Effector memory CD4-positive, alpha-beta T cell (primary cell): ENCODE measurements around the gene KRTAP1-5.
"Not testable (repeated sequence)": the region's sequence is repeated elsewhere in the genome, so short reads cannot be mapped to it uniquely, and the experiment has no call there.

Experiments used
- DNase-seq, 3 donors: peaks; one replicate each; pipeline ENCODE4 v3.0.0-alpha.2; 2020
- H3K27ac ChIP-seq: 2 replicates; pipeline ENCODE4 v1.7.0; 2013; ENCODE audit warnings: mild to moderate bottlenecking, low read length, moderate library complexity; ENCODE audit not compliant: insufficient read depth, poor library complexity, severe bottlenecking
- H3K27me3 ChIP-seq: replicated peaks from 2 replicates; pipeline ENCODE4 v1.7.0; 2013; ENCODE audit warnings: mild to moderate bottlenecking, low read length; ENCODE audit not compliant: insufficient read depth, control insufficient read depth, poor library complexity, severe bottlenecking
- H3K36me3 ChIP-seq: 2 replicates; pipeline ENCODE4 v1.7.0; 2013; ENCODE audit warnings: mild to moderate bottlenecking, low read length, moderate library complexity; ENCODE audit not compliant: control insufficient read depth, insufficient read depth
- H3K4me1 ChIP-seq: 2 replicates; pipeline ENCODE4 v1.7.0; 2013; ENCODE audit warnings: low read length, mild to moderate bottlenecking; ENCODE audit not compliant: control insufficient read depth, insufficient read depth, poor library complexity, severe bottlenecking
- H3K4me3 ChIP-seq: 2 replicates; pipeline ENCODE4 v1.7.0; 2013; ENCODE audit warnings: low read length, low read depth, mild to moderate bottlenecking; ENCODE audit not compliant: insufficient read depth, poor library complexity, severe bottlenecking
- H3K9me3 ChIP-seq: 2 replicates; pipeline ENCODE4 v1.7.0; 2013; ENCODE audit warnings: mild to moderate bottlenecking, low read length, moderate library complexity; ENCODE audit not compliant: control insufficient read depth
- total RNA-seq, 3 donors: gene quantifications; one replicate each; lab custom pipeline; 2026; lab: John Stamatoyannopoulos, UW

The KRTAP1-5 gene, protein sequence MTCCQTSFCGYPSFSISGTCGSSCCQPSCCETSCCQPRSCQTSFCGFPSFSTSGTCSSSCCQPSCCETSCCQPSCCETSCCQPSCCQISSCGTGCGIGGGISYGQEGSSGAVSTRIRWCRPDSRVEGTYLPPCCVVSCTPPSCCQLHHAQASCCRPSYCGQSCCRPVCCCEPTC
- total RNA-seq = 0 reads per million in 3 donors

DNA sequence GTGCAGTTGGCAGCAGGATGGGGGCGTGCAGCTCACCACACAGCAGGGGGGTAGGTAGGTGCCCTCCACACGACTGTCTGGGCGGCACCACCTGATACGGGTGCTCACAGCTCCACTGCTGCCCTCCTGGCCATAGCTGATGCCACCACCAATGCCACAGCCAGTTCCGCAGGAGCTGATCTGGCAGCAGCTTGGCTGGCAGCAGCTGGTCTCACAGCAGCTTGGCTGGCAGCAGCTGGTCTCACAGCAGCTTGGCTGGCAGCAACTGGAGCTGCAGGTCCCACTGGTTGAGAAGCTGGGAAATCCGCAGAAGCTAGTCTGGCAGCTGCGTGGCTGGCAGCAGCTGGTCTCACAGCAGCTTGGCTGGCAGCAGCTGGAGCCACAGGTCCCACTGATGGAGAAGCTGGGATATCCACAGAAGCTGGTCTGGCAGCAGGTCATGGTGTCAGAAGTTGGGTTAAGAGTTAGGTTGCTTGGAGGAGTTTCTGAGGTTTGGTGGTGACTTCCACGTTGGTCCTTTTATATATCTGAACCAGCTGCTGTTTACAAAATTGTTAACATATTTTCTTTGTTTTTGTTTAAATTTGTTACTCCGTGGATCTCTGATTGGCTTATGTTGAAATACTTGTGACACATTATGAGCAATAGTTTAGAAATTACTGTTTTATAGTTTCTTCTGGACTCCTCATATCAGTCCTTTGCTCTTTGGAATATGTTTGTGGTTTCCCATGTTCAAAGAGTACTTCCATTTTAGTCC lies at the start of gene KRTAP1-5:
Gene KRTAP1-5 (minus strand): TSS at position 494 of the 757 bp plus-strand sequence. CDS start 53 bp downstream, at position 441.
- H3K4me3 ChIP-seq = no peak within 1 kb of the TSS
- no peaks in the 10 kb centered on the region for H3K4me1 ChIP-seq
- DNase-seq = no peak
- no peaks in the 10 kb centered on the region for H3K9me3 ChIP-seq
- no peaks in the 10 kb centered on the region for H3K36me3 ChIP-seq
- no peak within 1 kb of the TSS for H3K27ac ChIP-seq
- H3K27me3 ChIP-seq = no peaks in the 10 kb centered on the region

DNA sequence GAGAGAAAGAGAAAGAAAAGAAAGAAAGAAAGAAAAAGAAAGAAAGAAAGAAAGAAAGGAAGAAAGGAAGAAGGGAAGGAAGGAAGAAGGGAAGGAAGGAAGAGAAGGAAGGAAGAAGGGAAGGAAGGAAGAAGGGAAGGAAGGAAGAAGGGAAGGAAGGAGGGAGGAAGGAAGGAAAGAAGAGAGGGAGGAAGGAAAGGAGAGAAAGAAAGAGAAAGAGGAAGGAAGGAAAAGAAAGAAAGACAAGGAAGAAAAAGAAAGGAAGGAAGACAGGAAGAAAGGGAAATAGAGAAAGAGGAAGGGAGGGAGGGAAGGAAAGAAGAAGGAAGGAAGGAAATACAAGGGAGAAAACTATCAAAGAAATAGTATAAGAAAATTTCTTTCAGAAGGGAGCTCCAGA lies 49.8 kb upstream of the KRTAP1-5 start:
- Histone ChIP-seq H3K27ac (no peak overlapping the region), H3K4me1 (no peaks in the 10 kb centered on the region), H3K27me3 (peaks cover 7% of the 10 kb centered on the region), H3K4me3 (no peak overlapping the region), H3K36me3 (no peaks in the 10 kb centered on the region), H3K9me3 (no peaks in the 10 kb centered on the region)
- DNase-seq = no peak

DNA sequence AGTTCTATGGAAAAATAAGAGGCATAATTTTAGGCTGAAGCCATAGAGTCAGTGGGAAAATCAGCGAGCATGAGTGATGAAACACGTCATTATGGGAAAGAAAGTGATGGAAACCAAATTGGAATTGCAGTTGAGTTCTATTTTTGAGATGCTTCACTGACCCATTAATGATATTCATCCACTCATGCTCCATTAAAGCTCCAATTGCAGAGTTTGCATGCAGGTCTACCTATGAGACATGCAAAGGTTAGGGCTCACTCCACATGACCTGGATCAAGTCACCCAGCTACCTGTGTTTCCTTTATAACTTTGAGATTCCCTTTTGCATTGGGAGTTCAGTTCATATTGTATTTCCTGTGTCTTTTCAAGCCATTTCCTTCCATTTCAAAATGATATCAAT lies 46.7 kb upstream of the KRTAP1-5 start:
- Histone ChIP-seq H3K27me3 (peaks cover 7% of the 10 kb centered on the region), H3K9me3 (no peaks in the 10 kb centered on the region), H3K4me1 (no peaks in the 10 kb centered on the region), H3K36me3 (no peaks in the 10 kb centered on the region), H3K4me3 (no peak overlapping the region), H3K27ac (no peak overlapping the region)
- DNase-seq = no peak

DNA sequence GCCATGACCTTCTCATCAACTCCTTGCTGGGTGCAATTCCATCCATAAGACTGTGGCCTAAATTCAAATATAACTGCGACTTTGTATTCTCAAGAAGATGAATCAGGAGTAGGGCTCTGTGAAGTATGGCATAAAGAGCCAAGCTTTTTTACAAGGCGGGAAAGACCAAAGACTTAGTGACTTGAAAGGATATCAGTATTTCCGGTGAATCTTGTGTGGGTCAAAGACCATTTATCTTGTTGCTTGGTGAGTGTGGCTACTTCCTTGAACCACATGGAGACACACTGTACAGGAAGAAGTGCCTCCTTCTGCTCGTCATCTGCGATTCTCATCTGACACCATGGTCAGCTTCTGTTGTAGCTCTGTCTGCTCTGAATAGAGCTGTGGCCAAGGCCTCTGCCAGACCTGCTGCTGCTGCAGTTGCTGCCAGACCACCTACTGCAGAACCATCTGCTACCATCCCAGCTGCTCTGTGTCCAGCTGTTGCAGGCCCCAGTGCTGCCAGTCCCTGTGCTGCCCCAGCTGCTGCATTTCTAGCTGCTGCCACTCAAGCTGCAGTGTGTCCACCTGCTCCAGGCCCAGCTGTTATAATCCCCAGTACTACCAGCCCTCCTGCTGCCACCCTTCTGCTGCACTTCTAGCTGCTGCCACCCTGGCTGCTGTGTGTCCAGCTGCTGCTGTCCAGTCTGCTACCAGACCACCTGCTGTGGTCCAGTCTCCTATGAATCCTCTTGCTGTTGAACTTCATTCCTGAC lies 44.8 kb upstream of the KRTAP1-5 start:
- Histone ChIP-seq H3K4me3 (no peak overlapping the region), H3K36me3 (no peaks in the 10 kb centered on the region), H3K27ac (no peak overlapping the region), H3K27me3 (peaks cover 7% of the 10 kb centered on the region), H3K9me3 (no peaks in the 10 kb centered on the region), H3K4me1 (no peaks in the 10 kb centered on the region)
- no peak for DNase-seq

DNA sequence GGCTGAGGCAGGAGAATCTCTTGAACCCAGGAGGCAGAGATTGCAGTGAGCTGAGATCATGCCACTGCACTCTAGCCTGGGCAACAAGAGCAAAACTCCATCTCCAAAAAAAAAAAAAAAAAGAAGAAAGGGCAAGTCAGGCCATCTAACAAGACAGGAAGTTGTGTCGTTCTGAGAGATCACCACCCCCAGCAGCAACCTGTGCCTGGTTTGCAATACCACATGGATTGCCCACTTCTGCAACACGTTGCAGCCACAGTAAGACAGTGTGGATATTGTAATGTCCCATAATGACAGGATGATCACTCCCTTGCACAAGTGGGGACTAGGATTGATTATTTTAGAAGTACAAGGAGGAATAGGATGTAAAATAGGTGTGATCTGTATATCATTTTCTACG lies 42.0 kb upstream of the KRTAP1-5 start:
- H3K4me3 ChIP-seq = no peak overlapping the region
- no peaks in the 10 kb centered on the region for H3K4me1 ChIP-seq
- H3K27me3 ChIP-seq = no peaks in the 10 kb centered on the region

DNA sequence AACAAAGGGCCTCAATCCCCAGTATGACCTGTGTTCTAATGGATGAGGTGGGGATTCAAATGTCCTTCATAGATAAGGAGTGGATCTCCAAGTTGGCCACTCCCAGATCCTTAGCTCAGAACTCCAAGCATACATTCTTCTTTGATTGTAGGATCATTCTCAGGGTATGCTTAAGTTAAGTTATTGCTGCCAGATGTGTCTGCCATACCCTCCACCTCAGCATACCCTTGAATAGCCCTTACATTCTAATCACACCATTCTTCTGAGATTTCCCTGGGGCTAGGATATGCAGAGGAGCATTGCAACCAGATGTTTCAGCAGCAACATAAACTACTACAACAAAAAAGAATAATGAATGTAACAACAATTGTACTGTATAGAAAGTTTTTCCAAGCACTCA lies 40.3 kb upstream of the KRTAP1-5 start:
- Histone ChIP-seq H3K4me1 (no peaks in the 10 kb centered on the region), H3K36me3 (no peaks in the 10 kb centered on the region), H3K27ac (no peak overlapping the region), H3K27me3 (no peaks in the 10 kb centered on the region), H3K9me3 (no peaks in the 10 kb centered on the region), H3K4me3 (no peak overlapping the region)
- no peak for DNase-seq

More for the DNA sequence above, 42.0 kb upstream of the KRTAP1-5 start:
- Histone ChIP-seq H3K9me3 (no peaks in the 10 kb centered on the region), H3K27ac (no peak overlapping the region), H3K36me3 (no peaks in the 10 kb centered on the region)
- DNase-seq = no peak

DNA sequence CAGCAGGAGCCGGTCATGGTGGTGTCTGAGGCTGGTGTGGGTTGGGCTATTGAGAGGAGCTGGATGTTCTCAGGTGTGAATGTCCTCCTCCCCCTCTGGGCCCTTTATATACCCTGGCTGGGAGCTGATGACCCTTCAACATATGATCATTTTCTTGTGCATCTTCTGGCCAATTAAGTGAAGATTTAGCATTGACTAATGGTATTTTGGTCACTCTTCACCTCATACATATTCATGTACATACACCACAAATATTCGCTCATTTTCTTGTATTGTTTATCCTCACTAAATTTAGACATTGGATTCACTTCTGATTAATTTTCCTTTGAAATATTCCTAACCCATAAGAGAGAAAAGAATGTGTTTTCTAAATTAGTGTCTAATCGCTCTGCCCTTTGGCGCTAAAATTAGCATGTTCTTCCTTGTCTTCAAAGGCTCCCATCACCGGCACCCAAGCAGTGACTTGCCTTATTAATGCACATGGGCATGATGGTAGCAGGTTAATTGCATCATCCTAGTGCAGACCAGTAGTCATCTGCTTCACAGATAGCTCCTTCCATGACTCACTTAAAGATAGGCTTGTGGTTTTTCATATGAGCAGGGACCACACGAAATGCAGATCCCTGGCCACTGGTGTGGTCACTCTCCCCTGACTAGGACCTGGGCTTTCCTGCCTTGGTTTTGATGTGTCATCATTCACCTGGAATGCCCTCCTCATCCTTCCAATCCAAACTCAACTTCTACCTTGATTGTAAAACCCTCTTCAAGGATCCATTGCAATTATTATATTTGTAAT lies 39.0 kb upstream of the KRTAP1-5 start, which contains the start of gene KRTAP2-4:
Gene KRTAP2-4 (minus strand): TSS at position 51 of the 796 bp plus-strand sequence. CDS start 34 bp downstream, at position 17.
- H3K4me1 ChIP-seq = no peaks in the 10 kb centered on the region
- no peaks in the 10 kb centered on the region for H3K9me3 ChIP-seq
- H3K36me3 ChIP-seq = no peaks in the 10 kb centered on the region
- H3K4me3 ChIP-seq = no peak within 1 kb of the TSS
- peaks cover 2% of the 10 kb centered on the region for H3K27me3 ChIP-seq
- H3K27ac ChIP-seq = no peak within 1 kb of the TSS
- no peak for DNase-seq

DNA sequence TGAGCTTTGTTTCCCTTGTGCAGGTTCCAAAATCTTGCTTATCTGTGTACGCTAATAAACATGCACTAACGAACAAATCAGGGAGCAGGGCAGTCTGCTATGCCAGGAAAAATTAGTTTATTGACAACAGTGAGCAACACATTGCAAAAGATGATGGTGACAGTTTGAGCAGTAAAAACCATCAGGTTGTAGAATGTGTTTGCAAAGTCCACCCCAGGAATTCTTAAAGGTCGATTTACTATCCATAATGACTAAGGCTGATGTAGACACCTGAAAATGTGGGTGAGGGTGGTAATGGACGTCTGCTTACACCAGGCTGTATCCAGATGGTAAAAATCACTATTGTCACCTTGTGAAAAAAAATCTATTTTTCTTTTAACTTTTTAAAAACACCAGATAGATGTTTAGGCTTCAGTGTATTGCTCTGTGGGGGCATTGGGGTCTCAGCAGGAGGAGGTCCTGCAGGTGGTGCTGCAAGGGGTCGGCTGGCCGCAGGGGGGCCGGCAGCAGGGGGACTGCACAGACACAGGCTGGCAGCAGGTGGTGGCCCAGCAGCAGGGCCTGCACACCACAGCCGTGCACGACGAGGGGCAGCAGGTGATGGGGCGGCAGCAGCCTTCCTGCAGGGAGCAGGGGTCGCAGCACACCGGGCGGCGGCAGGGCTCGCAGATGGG lies 38.1 kb upstream of the KRTAP1-5 start:
- not testable (repeated sequence) for H3K4me1 ChIP-seq, DNase-seq, H3K27ac ChIP-seq, H3K27me3 ChIP-seq, H3K36me3 ChIP-seq, H3K4me3 ChIP-seq, H3K9me3 ChIP-seq

DNA sequence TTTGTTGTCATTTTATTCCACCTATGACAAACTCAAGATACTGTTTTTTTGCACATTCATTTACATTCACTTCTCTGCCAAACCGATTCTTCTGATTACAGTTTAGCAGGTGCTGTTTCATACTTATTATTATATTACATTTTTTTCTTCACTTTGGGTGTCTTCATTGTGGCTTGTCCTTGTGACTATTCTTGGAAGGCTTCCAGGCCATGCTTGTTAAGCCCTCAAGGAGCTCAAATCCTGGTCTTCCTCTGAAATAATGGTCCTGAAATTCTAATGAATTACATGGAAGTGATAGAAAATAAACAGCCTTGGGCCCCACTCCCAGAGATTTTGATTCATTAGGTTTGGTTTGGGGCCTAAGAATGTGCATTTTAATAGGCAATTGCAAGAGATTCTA lies 37.3 kb upstream of the KRTAP1-5 start:
- DNase-seq = no peak
- Histone ChIP-seq H3K36me3 (no peaks in the 10 kb centered on the region), H3K4me1 (no peaks in the 10 kb centered on the region), H3K27ac (no peak overlapping the region), H3K4me3 (no peak overlapping the region), H3K9me3 (no peaks in the 10 kb centered on the region), H3K27me3 (peaks cover 2% of the 10 kb centered on the region)
